HG02852 (cell line): ENCODE results near the gene RNASEH2C.
"Not testable (repeated sequence)": the region's sequence is repeated elsewhere in the genome, so short reads cannot be mapped to it uniquely, and the experiment has no call there.

ENCODE experiments used
- ATAC-seq: cut with Tn5 transposase; IDR thresholded peaks from one replicate; pipeline ENCODE4 v1.9.1; 2021; ENCODE audit warnings: mild to moderate bottlenecking, moderate library complexity; ENCODE audit not compliant: unreplicated experiment

The RNASEH2C gene

GRCh38 chr11:65691847-65692246, 28.8 kb downstream of the RNASEH2C start:
- not testable (repeated sequence) for ATAC-seq

- no peak for ATAC-seq
These were observed 34.6 kb downstream of the RNASEH2C start for GRCh38 chr11:65685981-65686380.

- ATAC-seq = not testable (repeated sequence)
These were observed 37.1 kb downstream of the RNASEH2C start for GRCh38 chr11:65683480-65683879.

- ATAC-seq = no peak
These were observed 40.3 kb downstream of the RNASEH2C start for GRCh38 chr11:65680192-65680743.

- no peak for ATAC-seq
These were observed 47.6 kb downstream of the RNASEH2C start for GRCh38 chr11:65672982-65673381.

- no peak for ATAC-seq
These were observed 48.3 kb downstream of the RNASEH2C start for GRCh38 chr11:65672180-65672860.
